GM18873 (cell line): Measurements from ENCODE around the gene TPSB2.

Experiments used
- ATAC-seq: cut with Tn5 transposase; IDR thresholded peaks from one replicate; pipeline ENCODE4 v1.9.1; 2021; ENCODE audit warnings: mild to moderate bottlenecking, moderate library complexity, moderate number of reproducible peaks; ENCODE audit not compliant: unreplicated experiment, low FRiP score

TPSB2 gene

GRCh38 chr16:1222553-1223354, 7.2 kb downstream of the TPSB2 start:
- no peak for ATAC-seq

GRCh38 chr16:1221628-1222552, 8.1 kb downstream of the TPSB2 start:
- ATAC-seq, result no peak

- ATAC-seq, result no peak
Observed at GRCh38 chr16:1220841-1221627, 8.9 kb downstream of the TPSB2 start.

GRCh38 chr16:1220098-1220728, 9.8 kb downstream of the TPSB2 start:
- ATAC-seq, result no peak

- no peak for ATAC-seq
Observed at GRCh38 chr16:1218930-1219611, 10.9 kb downstream of the TPSB2 start.

- ATAC-seq, result no peak
Observed at GRCh38 chr16:1218061-1218929, 11.7 kb downstream of the TPSB2 start.

GRCh38 chr16:1217526-1217925, 12.5 kb downstream of the TPSB2 start:
- ATAC-seq, result no peak

GRCh38 chr16:1216681-1217400, 13.1 kb downstream of the TPSB2 start:
- ATAC-seq, result no peak

GRCh38 chr16:1216296-1216619, 13.7 kb downstream of the TPSB2 start:
- ATAC-seq, result no peak

- ATAC-seq, result no peak
Observed at GRCh38 chr16:1215574-1216295, 14.2 kb downstream of the TPSB2 start.

- no peak for ATAC-seq
Observed at GRCh38 chr16:1214719-1215118, 15.3 kb downstream of the TPSB2 start.

GRCh38 chr16:1213796-1214372, 16.1 kb downstream of the TPSB2 start:
- no peak for ATAC-seq

- no peak for ATAC-seq
Observed at GRCh38 chr16:1213231-1213630, 16.8 kb downstream of the TPSB2 start.

GRCh38 chr16:1212616-1213194, 17.3 kb downstream of the TPSB2 start:
- no peak for ATAC-seq

GRCh38 chr16:1211451-1212268, 18.3 kb downstream of the TPSB2 start:
- ATAC-seq, result no peak

GRCh38 chr16:1210461-1210860, 19.5 kb downstream of the TPSB2 start:
- ATAC-seq, result no peak
